Measurements from ENCODE around the gene MAFG. TPM values are rescaled to one million over a fixed set of nuclear protein-coding genes. Genes with fewer than 3 reads are reported as not detected.

The MAFG gene
- total and polyA plus RNA-seq, 2 of the 13 experiments (the other 11 are each of a cell fraction or from before 2014, with no cell fraction given): 14.5 to 20.0 TPM

DNA sequence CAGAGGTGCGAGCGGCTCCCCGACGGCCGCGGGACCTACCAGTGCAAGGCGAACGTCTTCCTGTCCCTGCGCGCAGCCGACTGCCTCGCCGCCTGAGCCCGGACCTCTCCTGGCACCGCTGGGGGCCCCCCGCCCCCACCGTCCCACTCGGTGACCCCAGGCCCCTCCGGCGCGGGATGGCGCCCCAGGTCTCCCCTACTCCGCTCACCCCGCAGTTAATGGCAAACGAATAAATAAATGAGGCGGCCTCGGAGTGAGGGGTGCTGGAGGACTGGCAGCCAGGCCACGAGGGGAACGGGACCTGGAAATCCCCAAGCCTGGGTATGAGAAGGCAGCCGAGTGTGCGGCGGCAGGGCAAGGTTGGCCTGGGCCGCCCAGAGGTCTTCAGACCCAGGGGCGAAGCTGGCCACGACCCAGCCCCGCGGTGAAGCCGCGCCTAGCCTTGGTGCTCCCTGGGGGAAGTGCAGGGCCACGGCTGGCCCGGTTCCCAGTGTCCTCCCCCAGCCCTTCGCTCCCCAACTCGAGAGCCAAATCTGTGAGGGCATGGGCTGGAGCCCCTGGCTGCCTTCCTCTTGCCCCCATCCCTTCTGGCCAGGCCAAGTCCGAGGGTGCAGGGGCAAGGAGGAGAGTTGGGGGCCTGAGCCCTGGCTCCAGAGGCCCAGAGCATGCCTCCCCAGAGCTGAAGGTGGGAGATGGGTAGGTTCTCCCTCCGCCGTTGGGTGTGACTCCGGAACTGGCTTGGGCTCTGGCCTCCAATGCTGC lies 24.7 kb downstream of the MAFG start (continued):
- TF ChIP-seq THYN1 (CRISPR knock-in tag; IDR thresholded peaks at IDR 0.05; ENCODE audit: borderline replicate concordance, low read depth): peak; percentile 78; the same call in 1 of the 2 replicates
- no peak for TF ChIP-seq SNAPC2 (CRISPR knock-in tag; IDR thresholded peaks at IDR 0.05)
- TF ChIP-seq ZNF724P (CRISPR knock-in tag; IDR thresholded peaks at IDR 0.05; ENCODE audit: borderline replicate concordance): peak; percentile 85; the same call in 1 of the 2 replicates
- 0 out of 2 replicates have a peak, but pooled peaks have one; percentile 1 for TF ChIP-seq ARID4A (CRISPR knock-in tag; IDR thresholded peaks at IDR 0.05; ENCODE audit: borderline replicate concordance)
- no peak for TF ChIP-seq SRSF9 (IDR thresholded peaks at IDR 0.05; ENCODE audit: borderline replicate concordance, insufficient read depth, low read depth, low read length, poor library complexity, severe bottlenecking)
- peak; percentile 3; the same call in 1 of the 2 replicates for TF ChIP-seq HNF4A (CRISPR knock-in tag; IDR thresholded peaks at IDR 0.05)
- TF ChIP-seq, protein P1, sequence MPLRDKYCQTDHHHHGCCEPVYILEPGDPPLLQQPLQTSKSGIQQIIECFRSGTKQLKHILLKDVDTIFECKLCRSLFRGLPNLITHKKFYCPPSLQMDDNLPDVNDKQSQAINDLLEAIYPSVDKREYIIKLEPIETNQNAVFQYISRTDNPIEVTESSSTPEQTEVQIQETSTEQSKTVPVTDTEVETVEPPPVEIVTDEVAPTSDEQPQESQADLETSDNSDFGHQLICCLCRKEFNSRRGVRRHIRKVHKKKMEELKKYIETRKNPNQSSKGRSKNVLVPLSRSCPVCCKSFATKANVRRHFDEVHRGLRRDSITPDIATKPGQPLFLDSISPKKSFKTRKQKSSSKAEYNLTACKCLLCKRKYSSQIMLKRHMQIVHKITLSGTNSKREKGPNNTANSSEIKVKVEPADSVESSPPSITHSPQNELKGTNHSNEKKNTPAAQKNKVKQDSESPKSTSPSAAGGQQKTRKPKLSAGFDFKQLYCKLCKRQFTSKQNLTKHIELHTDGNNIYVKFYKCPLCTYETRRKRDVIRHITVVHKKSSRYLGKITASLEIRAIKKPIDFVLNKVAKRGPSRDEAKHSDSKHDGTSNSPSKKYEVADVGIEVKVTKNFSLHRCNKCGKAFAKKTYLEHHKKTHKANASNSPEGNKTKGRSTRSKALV (CRISPR knock-in tag; IDR thresholded peaks at IDR 0.05): peak; percentile 51; the same call in 1 of the 2 replicates
- TF ChIP-seq ZNF430 (CRISPR knock-in tag; IDR thresholded peaks at IDR 0.05): peak; percentile 54; the same call in 1 of the 2 replicates
- peak; percentile 36; the same call in 1 of the 2 replicates for TF ChIP-seq ZNF343 (CRISPR knock-in tag; IDR thresholded peaks at IDR 0.05)
- TF ChIP-seq ZC3H13 (CRISPR knock-in tag; IDR thresholded peaks at IDR 0.05): peak; percentile 96
- TF ChIP-seq E2F1 (CRISPR knock-in tag; IDR thresholded peaks at IDR 0.05): 0 out of 2 replicates have a peak, but pooled peaks have one; percentile 12
- peak; percentile 81 for TF ChIP-seq ZBTB38 (CRISPR knock-in tag; IDR thresholded peaks at IDR 0.05)
- no peak for TF ChIP-seq ZNF678 (CRISPR knock-in tag; IDR thresholded peaks at IDR 0.05)
- TF ChIP-seq MYC (CRISPR knock-in tag; IDR thresholded peaks at IDR 0.05; ENCODE audit: borderline replicate concordance): 0 out of 2 replicates have a peak, but pooled peaks have one; percentile 3
- 0 out of 2 replicates have a peak, but pooled peaks have one; percentile 2 for TF ChIP-seq TP53 (CRISPR knock-in tag; conservative IDR thresholded peaks at IDR 0.05)
- TF ChIP-seq ZNF784 (CRISPR knock-in tag; IDR thresholded peaks at IDR 0.05; ENCODE audit: borderline replicate concordance): peak; percentile 51; the same call in 1 of the 2 replicates
- TF ChIP-seq, protein P2, sequence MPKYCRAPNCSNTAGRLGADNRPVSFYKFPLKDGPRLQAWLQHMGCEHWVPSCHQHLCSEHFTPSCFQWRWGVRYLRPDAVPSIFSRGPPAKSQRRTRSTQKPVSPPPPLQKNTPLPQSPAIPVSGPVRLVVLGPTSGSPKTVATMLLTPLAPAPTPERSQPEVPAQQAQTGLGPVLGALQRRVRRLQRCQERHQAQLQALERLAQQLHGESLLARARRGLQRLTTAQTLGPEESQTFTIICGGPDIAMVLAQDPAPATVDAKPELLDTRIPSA (CRISPR knock-in tag; IDR thresholded peaks at IDR 0.05; ENCODE audit: borderline replicate concordance): peak; percentile 89; the same call in 1 of the 2 replicates
- TF ChIP-seq ZNF556 (CRISPR knock-in tag; IDR thresholded peaks at IDR 0.05; ENCODE audit: borderline replicate concordance): peak; percentile 36; the same call in 1 of the 2 replicates

Measured in HepG2 (cell line).